Stimulated activated CD4-positive, alpha-beta T cell treated with anti-CD3 and anti-CD28 coated beads, Interleukin-2, amount 100 ng/mL, for 48 hours (primary cell): ENCODE measurements around the gene SMPD2.
A peak's percentile ranks its signal among the peaks of the same experiment; 100 is the strongest.
"Not testable (repeated sequence)": the region's sequence is repeated elsewhere in the genome, so short reads cannot be mapped to it uniquely, and the experiment has no call there.

Source experiments
- DNase-seq, 2 donors: peaks; one replicate each; pipeline ENCODE4 v3.0.0-alpha.2; 2020

The SMPD2 gene

DNA sequence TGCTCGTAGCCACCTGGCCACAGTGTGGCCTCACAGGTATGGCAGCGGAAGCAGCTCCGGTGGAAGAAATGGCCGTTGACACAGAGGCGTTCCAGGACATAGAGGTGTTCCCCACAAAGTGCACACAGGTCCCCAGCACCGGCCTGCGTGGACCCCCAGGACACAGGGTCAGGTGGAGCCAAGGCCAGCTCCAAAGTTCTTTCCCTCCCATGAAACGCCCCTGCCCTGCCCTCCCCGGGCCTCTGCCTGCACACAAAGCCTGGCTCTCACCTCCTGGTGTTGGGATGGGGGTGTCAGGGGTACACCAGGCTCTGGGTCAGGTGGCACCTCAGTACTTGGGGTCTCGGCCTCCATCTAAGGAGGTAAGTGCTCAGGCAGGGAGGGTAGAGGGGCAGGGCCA is 6.6 kb downstream of the SMPD2 start:
- DNase-seq = no peak

- no peak for DNase-seq
Measured at GRCh38 chr6:109447878-109448555, 7.5 kb downstream of the SMPD2 start.

GRCh38 chr6:109448615-109449014 is 8.1 kb downstream of the SMPD2 start:
- no peak for DNase-seq

DNA sequence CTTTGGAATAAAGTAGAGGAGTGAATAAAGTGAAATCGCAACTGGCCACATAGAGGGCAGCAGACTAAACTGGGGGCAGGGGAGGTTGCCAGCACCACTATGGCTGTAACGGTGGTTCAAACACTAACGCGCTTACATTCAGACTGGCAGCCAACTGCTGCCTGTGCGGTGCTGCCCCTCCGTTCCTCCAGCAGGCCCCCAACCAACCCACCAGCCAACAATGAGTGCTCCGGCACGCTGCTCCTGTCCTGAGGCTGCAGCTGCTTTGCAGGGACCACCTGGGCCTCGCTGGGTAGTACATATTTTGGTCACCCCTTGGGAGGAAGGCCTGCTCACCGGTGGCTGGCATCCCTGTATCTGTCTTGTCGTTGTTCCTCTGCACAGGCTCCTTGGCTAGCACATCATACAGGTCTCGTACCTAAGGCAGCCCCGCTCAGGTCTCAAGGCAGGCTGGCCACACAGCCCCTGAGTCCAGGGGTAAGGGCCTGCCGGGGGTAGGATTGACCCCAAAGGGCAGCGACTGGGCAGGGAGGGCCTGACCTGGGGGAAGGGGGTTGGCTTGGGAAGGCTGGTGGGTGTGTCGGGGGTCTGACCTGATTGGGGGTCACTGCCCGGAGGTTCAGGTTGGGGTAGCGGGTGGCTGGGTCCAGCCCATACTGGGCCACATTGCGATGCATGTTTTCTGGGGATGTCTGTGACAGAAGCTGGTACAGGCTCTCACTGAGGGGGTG is 8.7 kb downstream of the SMPD2 start:
- DNase-seq = no peak

DNA sequence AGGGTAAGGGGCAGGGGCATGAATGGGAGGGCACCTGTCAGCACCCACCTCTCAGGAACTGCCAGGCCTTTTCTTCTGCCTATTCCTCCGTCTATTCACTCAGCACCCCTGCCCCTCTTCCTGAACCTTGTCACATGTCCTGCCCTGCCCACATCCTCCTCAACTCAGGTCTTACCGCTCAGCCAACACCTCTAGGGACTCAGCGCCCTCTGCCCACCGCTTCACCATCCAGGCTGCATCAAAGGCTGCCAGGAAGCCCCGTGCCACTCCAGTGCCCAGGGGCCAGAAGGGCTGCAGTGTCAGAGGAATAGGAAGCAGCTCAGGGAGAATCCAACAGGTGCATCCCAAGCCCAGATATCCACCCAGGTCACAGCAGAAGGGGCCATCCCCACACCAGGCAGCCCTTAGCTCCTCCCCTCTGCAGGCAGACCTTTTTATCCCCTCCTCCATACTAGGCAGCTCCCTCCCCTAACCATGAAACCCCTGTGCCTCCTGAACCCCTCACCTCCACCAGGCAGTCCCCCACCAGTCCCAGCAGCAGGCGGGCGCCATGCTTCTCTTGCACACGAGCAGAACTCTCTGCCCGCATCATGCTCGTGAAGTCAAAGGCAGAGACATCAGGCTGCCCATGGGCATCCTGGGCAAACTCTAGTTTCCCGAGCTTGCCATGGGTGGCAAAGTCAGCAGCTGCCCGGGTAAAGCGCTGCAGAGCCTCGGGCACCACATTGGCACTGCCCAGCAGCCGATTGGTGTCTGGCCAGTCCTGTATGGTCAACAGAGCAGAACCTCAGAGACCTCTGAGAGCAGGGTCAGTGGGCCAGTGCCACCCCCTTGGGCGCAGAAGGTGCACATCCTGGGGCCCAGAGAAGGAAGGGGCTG is 9.5 kb downstream of the SMPD2 start:
- DNase-seq = no peak

DNA sequence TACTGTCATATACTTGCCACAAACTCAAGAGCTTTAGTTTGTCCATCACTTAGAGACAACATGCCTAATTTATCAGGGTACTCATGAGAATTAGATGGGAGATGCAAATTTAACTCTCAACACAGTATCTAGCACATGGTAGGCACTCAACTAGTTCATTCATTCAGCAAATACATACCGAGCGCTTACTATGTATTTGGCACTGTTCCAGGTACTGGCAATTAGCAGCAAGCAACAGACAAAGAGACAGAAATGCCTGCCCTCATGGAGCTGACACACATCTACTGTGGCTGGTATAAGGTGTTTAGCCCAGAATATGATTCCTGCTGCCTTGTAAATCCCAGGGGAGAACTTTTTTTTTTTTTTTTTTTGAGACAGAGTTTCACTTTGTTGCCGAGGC is 10.3 kb downstream of the SMPD2 start:
- no peak for DNase-seq

DNA sequence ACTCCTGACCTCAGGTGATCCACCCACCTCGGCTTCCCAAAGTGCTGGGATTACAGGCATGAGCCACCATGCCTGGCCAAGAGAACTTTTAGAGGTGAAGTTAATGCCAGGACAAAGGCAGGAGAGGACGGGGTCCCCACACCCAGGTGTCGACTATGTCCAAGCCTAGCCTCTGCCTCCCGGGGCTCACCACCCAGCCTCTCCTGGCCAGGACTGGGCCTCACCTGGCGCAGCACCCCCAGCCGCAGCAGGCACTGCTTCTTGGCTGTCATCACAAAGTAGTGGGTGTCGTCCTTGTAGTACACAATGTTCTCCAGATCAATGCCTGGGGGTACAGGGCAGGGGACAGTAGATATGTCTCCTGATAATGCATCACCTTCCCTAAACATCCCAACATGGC is 10.9 kb downstream of the SMPD2 start:
- no peak for DNase-seq

GRCh38 chr6:109452181-109452580 is 11.7 kb downstream of the SMPD2 start:
- no peak for DNase-seq

GRCh38 chr6:109453156-109453555 is 12.6 kb downstream of the SMPD2 start:
- no peak for DNase-seq

GRCh38 chr6:109453594-109454495 is 13.3 kb downstream of the SMPD2 start:
- DNase-seq = no peak

DNA sequence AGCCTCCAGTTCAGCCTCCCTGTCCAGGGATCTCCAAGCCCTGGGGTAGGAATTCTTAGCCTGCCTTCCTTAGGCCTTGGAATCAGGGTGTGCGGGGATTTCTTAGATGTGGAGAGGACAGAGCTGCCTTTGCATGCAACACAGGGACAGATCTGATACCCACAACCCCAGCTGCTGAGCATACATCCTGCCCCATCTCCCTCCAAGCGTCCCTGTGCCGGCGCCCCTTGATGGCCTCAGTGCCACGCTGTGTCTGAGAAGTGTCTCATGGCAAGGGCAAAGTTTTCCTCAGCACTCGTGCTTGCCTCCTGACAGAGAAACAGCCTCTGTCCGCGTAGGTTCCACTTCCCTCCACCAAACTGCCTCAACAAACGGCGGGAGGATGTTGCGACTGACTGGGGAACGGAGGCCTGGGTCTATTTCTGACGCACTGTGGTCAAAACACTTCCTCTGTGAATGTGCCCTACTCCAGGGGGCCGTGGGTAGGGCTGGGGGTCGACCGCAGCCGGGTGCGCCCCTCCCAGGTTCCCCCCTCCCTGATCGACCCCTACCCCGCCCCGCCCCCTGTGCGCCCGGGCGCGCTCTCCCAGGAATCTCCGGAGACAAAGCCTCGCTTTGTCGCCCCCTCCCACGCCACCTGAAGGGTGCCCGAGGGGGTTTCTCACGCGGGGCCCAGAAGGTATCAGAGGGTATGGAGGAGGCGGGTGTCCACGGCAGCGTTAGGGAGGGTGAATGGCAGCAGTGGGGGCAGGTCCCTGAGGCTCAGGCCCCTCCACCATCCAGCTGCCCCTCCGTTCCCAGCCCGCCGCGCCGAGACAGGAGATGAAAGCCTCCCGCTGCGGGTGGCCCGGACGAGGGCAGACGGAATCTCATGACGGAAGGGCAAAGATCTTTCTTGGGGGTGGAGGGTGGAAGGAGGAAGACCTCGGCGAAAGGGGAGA is 14.2 kb downstream of the SMPD2 start:
- DNase-seq = peak; percentile 36 to 46

DNA sequence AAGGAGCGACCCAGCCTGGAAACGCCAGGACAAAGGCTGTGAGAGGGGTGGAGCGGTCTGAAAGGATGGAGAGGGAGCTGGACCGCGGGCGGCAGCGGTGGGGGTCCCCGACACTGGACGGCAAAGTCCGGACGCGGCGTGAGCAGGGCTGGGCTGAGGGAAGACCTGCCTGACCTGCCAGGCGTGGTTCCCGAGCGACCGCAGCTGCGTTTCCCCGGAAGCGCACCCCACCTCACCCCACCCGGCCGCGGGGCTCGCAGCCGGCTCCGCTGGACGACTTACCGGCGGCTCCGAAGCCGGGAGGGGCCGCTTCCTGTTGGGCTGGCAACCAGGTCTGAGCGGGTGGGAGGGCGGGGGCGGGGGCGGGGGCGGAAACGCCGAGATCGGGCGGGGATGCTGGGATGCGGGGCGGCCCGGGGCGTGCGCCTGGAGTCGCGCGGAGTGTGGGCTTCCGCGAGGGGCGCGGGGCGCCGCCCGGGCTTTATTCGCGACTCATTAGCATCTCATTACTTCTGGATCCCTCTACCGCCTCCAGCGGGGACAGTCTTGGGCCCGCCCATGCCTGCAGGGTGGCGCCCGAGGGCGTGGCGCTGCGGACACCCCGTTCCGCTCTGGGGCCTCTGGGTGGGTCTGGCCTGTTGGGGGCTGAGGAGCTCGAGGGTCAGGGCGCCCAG is 15.1 kb downstream of the SMPD2 start, which contains the start of gene MICAL1:
MICAL1 (minus strand) TSS at position 336 of the 674 bp plus-strand sequence. CDS start 1,576 bp downstream, outside the sequence.
- peak; percentile 30 to 48 for DNase-seq

GRCh38 chr6:109456111-109456583 is 15.6 kb downstream of the SMPD2 start:
- no peak for DNase-seq

- no peak for DNase-seq
Measured at GRCh38 chr6:109456710-109457561, 16.4 kb downstream of the SMPD2 start.

DNA sequence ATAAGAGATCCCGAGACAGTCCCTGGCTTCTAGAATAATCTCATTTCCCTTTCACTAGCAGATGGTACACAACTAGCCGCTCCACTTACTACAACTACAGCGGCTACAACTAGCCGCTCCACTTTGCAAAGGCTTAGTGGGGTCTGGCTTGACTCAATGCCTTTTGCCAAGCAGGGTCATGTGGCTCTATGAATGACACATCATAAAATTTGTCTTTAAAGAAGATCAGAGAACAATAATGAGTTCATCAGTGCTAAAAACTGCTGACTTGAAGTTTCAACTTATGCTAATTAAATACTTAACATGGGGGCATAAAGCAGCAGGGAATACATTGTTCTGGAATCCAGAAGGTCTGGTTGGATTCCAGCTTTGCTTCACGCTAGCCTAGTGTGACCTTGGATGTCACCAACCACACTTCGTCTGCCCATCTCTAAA is 17.1 kb downstream of the SMPD2 start:
- DNase-seq = no peak

DNA sequence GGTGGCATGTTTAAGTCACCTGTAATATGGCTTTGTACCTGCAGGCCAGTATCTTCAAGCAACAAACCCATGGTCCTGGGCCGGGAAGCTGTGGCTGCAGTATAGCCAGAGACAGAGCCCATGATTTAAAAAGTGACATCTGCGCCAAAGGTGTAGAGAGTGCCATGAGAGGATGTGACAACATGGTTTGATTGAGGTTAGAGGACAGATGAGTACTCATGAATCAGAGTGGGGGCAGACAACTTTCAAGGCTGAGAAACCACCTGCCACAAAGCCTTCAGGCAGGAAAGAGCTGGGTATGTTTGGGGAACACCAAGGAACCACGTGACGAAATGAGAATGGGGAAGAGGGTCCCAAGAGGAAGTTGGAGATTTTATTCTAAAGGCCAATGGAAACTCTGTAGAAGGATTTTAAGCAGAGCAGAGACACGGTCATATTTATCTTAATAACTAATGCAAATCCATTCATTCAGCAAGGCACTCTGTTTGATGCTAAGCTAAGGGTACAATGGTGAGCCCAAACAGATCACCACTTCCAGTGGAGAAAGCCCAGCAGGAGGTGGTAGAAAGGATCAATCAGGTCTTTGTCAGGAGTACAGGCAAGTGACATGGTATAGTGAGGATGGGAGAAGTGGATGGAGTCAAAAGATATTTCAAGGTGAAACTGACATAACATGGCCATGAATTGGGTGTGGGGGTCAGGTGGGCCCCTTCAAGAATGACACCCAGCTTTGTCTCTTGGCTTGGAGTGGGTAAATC is 18.4 kb downstream of the SMPD2 start:
- DNase-seq = peak in 1 of 2 donors; percentile 39

DNA sequence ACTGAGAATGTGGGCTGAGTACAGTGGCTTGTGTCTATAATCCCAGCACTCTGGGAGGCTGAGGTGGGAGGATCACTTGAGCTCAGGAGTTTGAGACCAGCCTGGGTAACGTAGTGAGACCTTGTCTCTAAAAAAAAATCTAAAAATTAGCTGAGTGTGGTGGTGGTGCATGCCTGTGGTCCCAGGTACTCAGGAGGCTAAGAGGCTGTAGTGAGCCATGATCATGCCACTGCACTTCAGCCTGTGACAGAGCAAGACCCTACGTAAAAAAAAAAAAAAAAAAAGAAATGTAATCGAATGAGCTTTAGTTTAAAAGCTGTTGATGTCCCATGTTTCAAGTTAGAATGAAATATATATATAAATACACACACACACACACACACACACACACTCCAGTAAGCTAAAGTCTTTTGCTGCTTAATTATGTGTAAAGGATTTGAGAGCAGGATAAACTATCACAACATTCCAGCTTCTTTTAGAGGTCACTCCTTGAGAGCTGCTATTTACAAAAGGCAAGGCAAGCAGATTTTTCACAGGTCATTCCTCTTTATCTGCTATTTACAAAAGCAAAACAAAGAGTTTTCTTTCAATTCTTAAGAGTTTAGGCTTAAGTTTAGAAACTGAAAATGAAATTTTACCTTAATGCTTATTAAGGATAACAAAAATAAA is 19.8 kb downstream of the SMPD2 start:
- no peak for DNase-seq

DNA sequence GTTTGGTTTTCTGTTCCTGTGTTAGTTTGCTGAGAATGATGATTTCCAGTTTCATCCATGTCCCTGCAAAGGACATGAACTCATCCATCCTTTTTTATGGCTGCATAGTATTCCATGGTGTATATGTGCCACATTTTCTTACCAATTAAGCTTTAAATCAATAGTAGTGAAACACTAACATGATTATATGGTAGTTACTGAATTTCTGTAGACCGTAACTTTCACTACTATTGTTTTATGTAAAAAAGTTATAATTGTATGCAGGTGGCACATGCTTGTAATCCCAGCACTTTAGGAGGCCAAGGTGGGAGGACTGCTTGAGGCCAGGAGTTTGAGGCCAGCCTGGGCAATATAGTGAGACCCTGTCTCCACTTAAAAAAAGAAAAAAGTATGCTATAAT is 20.7 kb downstream of the SMPD2 start:
- DNase-seq = not testable (repeated sequence)
